GM12872 (cell line): ENCODE results near the gene CRP.

Experiments
- TF ChIP-seq, protein P1 (sequence below): IDR thresholded peaks from 3 replicates; pipeline ENCODE4 v1.5.1; 2011; ENCODE audit warnings: low read depth, mild to moderate bottlenecking, low read length, moderate library complexity; ENCODE audit not compliant: insufficient read depth

CRP gene

DNA sequence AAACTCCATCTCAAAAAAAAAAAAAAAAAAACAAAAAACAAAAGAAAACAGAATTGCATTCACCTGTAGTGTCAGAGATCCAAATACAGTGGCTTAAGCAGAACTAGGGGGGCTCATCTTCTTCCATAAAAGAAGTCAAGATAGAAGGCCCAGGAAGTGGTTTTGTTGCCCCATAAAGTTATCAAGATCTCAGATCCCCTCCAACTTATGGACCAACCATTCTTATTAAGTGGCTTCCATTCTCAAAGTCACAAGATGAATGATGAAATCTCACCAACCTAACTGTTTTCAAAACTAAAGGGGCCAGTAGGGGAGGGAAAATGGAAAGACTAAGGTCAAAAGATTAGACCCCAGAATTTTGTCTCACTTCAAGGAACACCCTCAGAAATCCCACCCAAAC lies 36.2 kb upstream of the CRP start:
- TF ChIP-seq, protein P1, sequence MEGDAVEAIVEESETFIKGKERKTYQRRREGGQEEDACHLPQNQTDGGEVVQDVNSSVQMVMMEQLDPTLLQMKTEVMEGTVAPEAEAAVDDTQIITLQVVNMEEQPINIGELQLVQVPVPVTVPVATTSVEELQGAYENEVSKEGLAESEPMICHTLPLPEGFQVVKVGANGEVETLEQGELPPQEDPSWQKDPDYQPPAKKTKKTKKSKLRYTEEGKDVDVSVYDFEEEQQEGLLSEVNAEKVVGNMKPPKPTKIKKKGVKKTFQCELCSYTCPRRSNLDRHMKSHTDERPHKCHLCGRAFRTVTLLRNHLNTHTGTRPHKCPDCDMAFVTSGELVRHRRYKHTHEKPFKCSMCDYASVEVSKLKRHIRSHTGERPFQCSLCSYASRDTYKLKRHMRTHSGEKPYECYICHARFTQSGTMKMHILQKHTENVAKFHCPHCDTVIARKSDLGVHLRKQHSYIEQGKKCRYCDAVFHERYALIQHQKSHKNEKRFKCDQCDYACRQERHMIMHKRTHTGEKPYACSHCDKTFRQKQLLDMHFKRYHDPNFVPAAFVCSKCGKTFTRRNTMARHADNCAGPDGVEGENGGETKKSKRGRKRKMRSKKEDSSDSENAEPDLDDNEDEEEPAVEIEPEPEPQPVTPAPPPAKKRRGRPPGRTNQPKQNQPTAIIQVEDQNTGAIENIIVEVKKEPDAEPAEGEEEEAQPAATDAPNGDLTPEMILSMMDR, result no peak

DNA sequence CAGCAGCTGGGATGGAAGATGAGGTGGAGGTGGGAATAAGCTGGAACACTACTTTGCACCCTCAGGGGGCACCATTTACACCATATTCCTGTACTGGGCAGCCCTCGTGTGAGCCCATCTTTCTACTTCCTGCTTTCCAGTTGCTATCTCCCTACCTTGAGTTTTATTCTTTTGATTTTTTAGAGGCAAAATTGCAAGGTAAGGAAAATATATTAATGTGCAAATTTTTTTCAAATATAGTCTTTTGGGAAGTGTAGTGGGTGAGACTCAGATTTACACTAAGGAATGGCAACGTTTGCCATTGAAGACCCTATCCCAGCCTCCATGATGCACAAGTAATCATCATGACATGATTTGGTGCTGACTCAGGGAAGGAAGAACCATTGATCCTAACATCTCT lies 35.2 kb upstream of the CRP start:
- TF ChIP-seq, protein P1, result 0 out of 3 replicates have a peak, but pooled peaks have one; percentile 2

GRCh38 chr1:159748370-159748769 lies 34.0 kb upstream of the CRP start:
- TF ChIP-seq, protein P1, result no peak

DNA sequence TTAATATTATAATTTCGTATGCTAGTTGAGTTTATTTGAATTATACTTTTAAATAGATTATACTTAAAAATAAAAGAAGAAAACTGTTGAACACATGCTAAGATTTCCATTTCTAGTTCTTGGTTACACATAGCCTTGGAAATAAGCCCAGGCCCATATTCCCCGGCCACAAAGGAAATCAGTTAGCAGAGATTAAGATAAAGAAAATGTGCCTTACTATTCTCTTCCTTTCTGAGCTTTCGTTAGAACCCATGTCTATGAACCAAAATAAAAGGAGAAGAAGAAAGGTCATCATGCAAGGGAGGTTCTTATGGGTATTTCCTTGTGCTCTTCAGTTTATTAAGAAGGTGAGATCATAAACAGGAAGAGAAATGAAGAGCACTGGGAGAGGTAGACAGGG lies 32.3 kb upstream of the CRP start:
- TF ChIP-seq, protein P1, result no peak

DNA sequence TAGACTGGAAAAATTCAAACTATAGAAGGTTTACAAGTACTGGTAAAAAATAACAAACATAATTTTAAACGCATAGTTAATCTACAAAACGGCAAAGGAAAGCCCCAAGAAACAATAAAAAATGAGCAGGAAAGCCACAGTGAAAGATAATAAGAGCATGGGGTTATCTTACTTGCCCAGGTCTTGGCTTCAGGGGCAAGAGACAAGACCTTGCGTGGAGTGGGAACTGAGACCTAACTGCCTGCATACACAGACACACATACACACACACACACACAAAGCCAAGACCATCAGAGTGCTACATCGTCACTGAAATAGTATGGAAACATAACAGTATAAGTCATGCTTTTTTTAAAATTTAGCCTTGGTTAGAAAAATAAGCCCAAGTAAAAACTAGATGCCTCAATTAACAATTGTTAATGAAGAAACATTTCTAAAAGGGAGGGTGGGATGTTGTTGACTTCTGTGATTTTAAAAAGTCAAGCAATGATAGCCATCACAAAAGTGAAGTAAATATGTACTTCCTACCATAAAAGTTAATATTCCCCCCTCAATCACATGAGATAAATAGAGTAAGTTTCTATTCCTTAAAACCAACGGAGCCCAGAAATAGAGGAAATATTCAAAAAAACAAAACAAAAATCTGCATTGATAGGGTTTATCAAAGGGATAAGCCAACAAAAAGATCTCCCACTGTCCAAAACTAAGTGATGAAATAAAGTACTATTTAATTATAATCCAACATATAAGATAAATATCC lies 29.4 kb upstream of the CRP start:
- TF ChIP-seq, protein P1, result no peak

DNA sequence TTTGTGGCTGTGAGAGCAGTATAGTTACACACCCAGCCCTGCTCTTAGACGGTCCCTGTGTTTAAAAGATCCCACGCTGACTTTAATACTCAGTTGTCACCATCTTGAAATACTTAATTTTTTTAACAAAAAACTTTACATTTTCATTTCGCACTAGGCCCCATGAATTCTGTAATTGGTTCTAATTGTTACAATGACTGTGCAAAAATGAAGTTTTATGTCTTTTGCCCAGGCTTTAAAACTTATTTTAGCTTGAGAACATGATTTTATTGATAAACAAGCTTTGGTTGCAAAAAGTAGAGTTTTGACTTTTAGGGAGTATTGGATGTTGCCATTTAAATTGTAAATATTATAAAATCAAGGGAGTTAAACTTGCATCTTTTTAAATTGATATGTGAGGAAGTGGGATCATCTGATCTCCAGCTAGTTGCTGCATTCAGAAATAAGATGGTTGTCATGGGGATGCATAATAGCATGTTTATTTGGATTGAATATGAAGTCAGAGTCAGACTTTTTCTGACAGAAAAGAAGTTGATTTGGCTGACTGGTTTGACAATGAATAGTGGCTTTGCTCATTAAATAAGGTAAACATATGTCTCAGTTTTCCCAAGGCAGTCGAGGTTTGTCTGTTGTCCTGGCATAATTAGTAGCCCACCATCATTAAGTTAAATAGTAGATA lies 23.0 kb upstream of the CRP start:
- TF ChIP-seq, protein P1, result no peak

- TF ChIP-seq, protein P1, result no peak
These were observed 5.6 kb upstream of the CRP start for GRCh38 chr1:159719990-159720389.
